GM12864 (cell line): Measurements from ENCODE around the gene ZNF175.
A peak's percentile ranks its signal among the peaks of the same experiment; 100 is the strongest.

Experiments
- DNase-seq: peaks from one replicate; pipeline ENCODE4 v3.0.0-alpha.2; 2011; ENCODE audit warnings: low read depth
- H3K4me3 ChIP-seq: 2 replicates; pipeline ENCODE4 v1.5.1; 2011; ENCODE audit warnings: mild to moderate bottlenecking, low read depth, low read length, control low read depth
- CTCF ChIP-seq: IDR thresholded peaks from 2 replicates; pipeline ENCODE4 v1.5.1; 2011; ENCODE audit warnings: low read depth, mild to moderate bottlenecking, moderate library complexity, low read length, control low read depth, inconsistent platforms; ENCODE audit errors: missing control alignments

ZNF175 gene

GRCh38 chr19:51570962-51571575 lies at the start of gene ZNF175:
Gene ZNF175 (plus strand): TSS chr19:51571283. CDS start chr19:51573330, 2,047 bp downstream.
- H3K4me3 ChIP-seq: peak within 1 kb of the TSS; percentile 81
- peak; percentile 93 for DNase-seq
- no peak for TF ChIP-seq CTCF

- no peak for DNase-seq
- no peak for TF ChIP-seq CTCF
- no peak overlapping the region for H3K4me3 ChIP-seq
Observed at GRCh38 chr19:51521357-51521756, 49.7 kb upstream of the ZNF175 start.

- no peak overlapping the region for H3K4me3 ChIP-seq
- TF ChIP-seq CTCF: no peak
- no peak for DNase-seq
Observed at GRCh38 chr19:51521781-51522180, 49.3 kb upstream of the ZNF175 start.

- no peak for DNase-seq
- H3K4me3 ChIP-seq: no peak overlapping the region
- TF ChIP-seq CTCF: no peak
Observed at GRCh38 chr19:51524666-51525264, 46.3 kb upstream of the ZNF175 start.

- no peak for TF ChIP-seq CTCF
- no peak overlapping the region for H3K4me3 ChIP-seq
- no peak for DNase-seq
Observed at GRCh38 chr19:51525651-51526050, 45.4 kb upstream of the ZNF175 start.

GRCh38 chr19:51529301-51529700 lies 41.8 kb upstream of the ZNF175 start:
- H3K4me3 ChIP-seq: no peak overlapping the region
- DNase-seq: no peak
- TF ChIP-seq CTCF: no peak

- no peak for TF ChIP-seq CTCF
- no peak for DNase-seq
- no peak overlapping the region for H3K4me3 ChIP-seq
Observed at GRCh38 chr19:51530616-51531015, 40.5 kb upstream of the ZNF175 start.
